Amniotic epithelial cell (primary cell): ENCODE data around the gene INAFM2.

ENCODE experiments used
- DNase-seq: peaks from one replicate; pipeline ENCODE4 v3.0.0-alpha.2; 2010; ENCODE audit warnings: low read depth

Gene INAFM2

GRCh38 chr15:40306908-40307307 is 16.6 kb upstream of the INAFM2 start:
- no peak for DNase-seq

- no peak for DNase-seq
Observed at GRCh38 chr15:40307421-40308211, 15.9 kb upstream of the INAFM2 start, which contains the start of gene PLCB2. Gene PLCB2 (minus strand): TSS chr15:40307935. CDS start chr15:40307672, 263 bp downstream.

GRCh38 chr15:40309344-40309862 is 14.1 kb upstream of the INAFM2 start:
- DNase-seq = no peak

- DNase-seq = no peak
Observed at GRCh38 chr15:40310001-40310959, 13.2 kb upstream of the INAFM2 start.

GRCh38 chr15:40310993-40311392 is 12.5 kb upstream of the INAFM2 start:
- DNase-seq = no peak

- DNase-seq = no peak
Observed at GRCh38 chr15:40312370-40313158, 10.9 kb upstream of the INAFM2 start.

GRCh38 chr15:40313531-40314398 is 9.7 kb upstream of the INAFM2 start:
- no peak for DNase-seq

- DNase-seq = no peak
Observed at GRCh38 chr15:40314723-40315276, 8.7 kb upstream of the INAFM2 start.

- DNase-seq = no peak
Observed at GRCh38 chr15:40316931-40317330, 6.6 kb upstream of the INAFM2 start.

- no peak for DNase-seq
Observed at GRCh38 chr15:40317580-40317979, 5.9 kb upstream of the INAFM2 start.

GRCh38 chr15:40320409-40320808 is 3.1 kb upstream of the INAFM2 start:
- DNase-seq = no peak

- peak; percentile 66 for DNase-seq
Observed at GRCh38 chr15:40320931-40321371, 2.5 kb upstream of the INAFM2 start.

- no peak for DNase-seq
Observed at GRCh38 chr15:40322531-40323238, 807 bp upstream of the INAFM2 start.

- DNase-seq = no peak
Observed at GRCh38 chr15:40323953-40324937, 753 bp downstream of the INAFM2 start.

- no peak for DNase-seq
Observed at GRCh38 chr15:40325188-40325587, 1.7 kb downstream of the INAFM2 start.

GRCh38 chr15:40325700-40326099 is 2.2 kb downstream of the INAFM2 start:
- no peak for DNase-seq

GRCh38 chr15:40327457-40327856 is 4.0 kb downstream of the INAFM2 start:
- DNase-seq = no peak

GRCh38 chr15:40328176-40328575 is 4.7 kb downstream of the INAFM2 start:
- peak; percentile 86 for DNase-seq

GRCh38 chr15:40328751-40329150 is 5.3 kb downstream of the INAFM2 start:
- DNase-seq = no peak
